Smooth muscle cell (in vitro differentiated cells): Measurements from ENCODE around the gene APPL1. TPM values are rescaled to one million over a fixed set of nuclear protein-coding genes. Genes with fewer than 3 reads are reported as not detected.

Source experiments
- DNase-seq: peaks from one replicate; lab custom pipeline; 2025; ENCODE audit not compliant: unreplicated experiment; lab: John Stamatoyannopoulos, UW
- H2AFZ ChIP-seq: fragments of 200-600 bp; sonication (generic); 2 replicates; pipeline ENCODE4 v1.6.0; 2016; ENCODE audit warnings: antibody characterized with exemption, low read depth, mild to moderate bottlenecking
- H3F3A ChIP-seq: fragments of 200-600 bp; sonication (generic); 2 replicates; pipeline ENCODE4 v1.6.0; 2017; ENCODE audit warnings: antibody characterized with exemption, low read depth
- H3K27ac ChIP-seq: fragments of 200-600 bp; sonication (generic); 2 replicates; pipeline ENCODE4 v1.5.1; 2016; ENCODE audit warnings: low read depth, mild to moderate bottlenecking
- H3K27me3 ChIP-seq: fragments of 200-600 bp; sonication (generic); 2 replicates; pipeline ENCODE4 v1.6.1; 2016; ENCODE audit warnings: low read depth, mild to moderate bottlenecking
- H3K36me3 ChIP-seq: fragments of 200-600 bp; sonication (generic); 2 replicates; pipeline ENCODE4 v1.5.1; 2016; ENCODE audit warnings: low read depth
- H3K4me1 ChIP-seq: fragments of 200-600 bp; sonication (generic); 2 replicates; pipeline ENCODE4 v1.5.1; 2016; ENCODE audit warnings: low read depth
- H3K4me2 ChIP-seq: fragments of 200-600 bp; sonication (generic); 2 replicates; pipeline ENCODE4 v1.6.0; 2016; ENCODE audit warnings: mild to moderate bottlenecking
- H3K4me3 ChIP-seq: fragments of 200-600 bp; sonication (generic); 2 replicates; pipeline ENCODE4 v1.5.1; 2016; ENCODE audit warnings: mild to moderate bottlenecking
- H3K79me2 ChIP-seq: fragments of 200-600 bp; sonication (generic); 2 replicates; pipeline ENCODE4 v1.6.0; 2016; ENCODE audit warnings: low read depth, mild to moderate bottlenecking
- H3K9ac ChIP-seq: fragments of 200-600 bp; sonication (generic); 2 replicates; pipeline ENCODE4 v1.6.0; 2016; ENCODE audit warnings: low read depth
- H3K9me3 ChIP-seq: fragments of 200-600 bp; sonication (generic); replicated peaks from 2 replicates; pipeline ENCODE4 v1.5.1; 2016; ENCODE audit warnings: low read depth
- H4K20me1 ChIP-seq: fragments of 200-600 bp; sonication (generic); 2 replicates; pipeline ENCODE4 v1.6.0; 2016; ENCODE audit warnings: low read depth
- WGBS: methylation state at CpG from one replicate; pipeline ENCODE4 v1.1.7; 2016; ENCODE audit warnings: low lambda C conversion rate; 5-methylcytosine and 5-hydroxymethylcytosine counted together
- polyA plus RNA-seq: library from polyadenylated mRNA; unstranded; fragments of >200 nt; fragmentation: Nextera tagmentation; extraction: Ambion mirVana; gene quantifications from 2 replicates; pipeline ENCODE4 v1.2.1, GENCODE V29; 2016
- total RNA-seq: library from RNA; depleted of rRNA; stranded (reverse); fragments of >200 nt; gene quantifications from 2 replicates; pipeline ENCODE4 v1.2.3, GENCODE V29; 2014
- TF ChIP-seq, protein P1 (sequence below): fragments of 200-600 bp; sonication (generic); IDR thresholded peaks from 2 replicates; pipeline ENCODE4 v1.5.1; 2017; ENCODE audit warnings: borderline replicate concordance, mild to moderate bottlenecking, antibody characterized with exemption; ENCODE audit not compliant: insufficient read depth, poor library complexity, severe bottlenecking

APPL1 gene
- total and polyA plus RNA-seq, 2 experiments from 2014 or later = 23.1 to 30.2 TPM

DNA sequence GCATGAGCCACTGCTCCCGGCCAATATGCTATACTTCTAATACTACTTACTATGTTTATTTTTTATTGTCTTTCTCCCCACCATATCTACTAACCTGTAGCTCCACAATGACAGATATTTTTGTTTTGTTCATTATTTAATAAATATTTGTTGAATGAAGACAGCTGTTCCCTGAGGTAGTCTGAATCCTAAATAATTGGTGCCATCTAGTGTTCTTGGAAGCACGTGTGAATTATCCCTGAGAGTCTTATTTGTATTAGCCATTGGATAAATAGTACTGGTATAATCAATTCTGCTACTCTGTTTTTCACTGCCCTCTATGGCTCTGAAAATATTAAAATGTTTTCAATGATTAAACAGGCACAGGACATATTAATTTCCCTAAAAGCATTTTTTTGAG is 5.6 kb upstream of the APPL1 start:
- Histone ChIP-seq H3K79me2 (no peaks in the 10 kb centered on the region), H3K4me2 (no peak overlapping the region), H3K36me3 (no peaks in the 10 kb centered on the region), H3K27me3 (no peaks in the 10 kb centered on the region), H3K9me3 (no peaks in the 10 kb centered on the region), H3K27ac (no peak overlapping the region), H4K20me1 (no peaks in the 10 kb centered on the region), H3K4me3 (no peak overlapping the region), H3K4me1 (peaks cover 15% of the 10 kb centered on the region), H3F3A (peaks cover 10% of the 10 kb centered on the region), H2AFZ (no peak overlapping the region), H3K9ac (no peak overlapping the region)
- TF ChIP-seq, protein P1, sequence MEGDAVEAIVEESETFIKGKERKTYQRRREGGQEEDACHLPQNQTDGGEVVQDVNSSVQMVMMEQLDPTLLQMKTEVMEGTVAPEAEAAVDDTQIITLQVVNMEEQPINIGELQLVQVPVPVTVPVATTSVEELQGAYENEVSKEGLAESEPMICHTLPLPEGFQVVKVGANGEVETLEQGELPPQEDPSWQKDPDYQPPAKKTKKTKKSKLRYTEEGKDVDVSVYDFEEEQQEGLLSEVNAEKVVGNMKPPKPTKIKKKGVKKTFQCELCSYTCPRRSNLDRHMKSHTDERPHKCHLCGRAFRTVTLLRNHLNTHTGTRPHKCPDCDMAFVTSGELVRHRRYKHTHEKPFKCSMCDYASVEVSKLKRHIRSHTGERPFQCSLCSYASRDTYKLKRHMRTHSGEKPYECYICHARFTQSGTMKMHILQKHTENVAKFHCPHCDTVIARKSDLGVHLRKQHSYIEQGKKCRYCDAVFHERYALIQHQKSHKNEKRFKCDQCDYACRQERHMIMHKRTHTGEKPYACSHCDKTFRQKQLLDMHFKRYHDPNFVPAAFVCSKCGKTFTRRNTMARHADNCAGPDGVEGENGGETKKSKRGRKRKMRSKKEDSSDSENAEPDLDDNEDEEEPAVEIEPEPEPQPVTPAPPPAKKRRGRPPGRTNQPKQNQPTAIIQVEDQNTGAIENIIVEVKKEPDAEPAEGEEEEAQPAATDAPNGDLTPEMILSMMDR = peak; percentile 30
- DNase-seq = no peak
- 51% methylated on average over 2 of the region's 2 CpGs for WGBS

DNA sequence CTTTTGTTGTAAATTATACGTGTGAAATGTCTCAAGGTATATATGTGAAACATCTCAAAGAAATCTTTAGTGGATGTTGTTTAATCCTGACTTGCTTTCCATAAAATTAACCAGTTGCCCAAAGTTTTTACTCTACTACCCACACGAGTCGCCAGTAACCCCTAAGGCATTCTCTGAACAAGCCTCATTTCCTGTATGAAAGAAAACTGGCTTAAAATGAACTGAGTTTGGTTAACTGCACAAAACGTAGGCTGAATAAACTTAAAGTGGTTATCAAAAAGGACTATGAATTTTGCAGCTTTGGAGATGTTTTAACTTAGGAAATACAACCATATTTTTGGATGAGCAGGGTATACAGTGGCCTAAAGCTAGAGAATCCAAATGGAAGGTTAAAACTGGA is 2.7 kb upstream of the APPL1 start:
- Histone ChIP-seq H4K20me1 (peaks cover 17% of the 10 kb centered on the region), H3K9me3 (no peaks in the 10 kb centered on the region), H3K4me3 (no peak overlapping the region), H3K27ac (peak overlapping the region; percentile 64), H3K9ac (no peak overlapping the region), H3K4me1 (peaks cover 23% of the 10 kb centered on the region), H2AFZ (no peak overlapping the region), H3K27me3 (no peaks in the 10 kb centered on the region), H3F3A (peaks cover 12% of the 10 kb centered on the region), H3K79me2 (peaks cover 2% of the 10 kb centered on the region), H3K36me3 (no peaks in the 10 kb centered on the region), H3K4me2 (peak overlapping the region; percentile 58)
- TF ChIP-seq, protein P1 = no peak
- 19% methylated on average over 4 of the region's 4 CpGs for WGBS
- no peak for DNase-seq

DNA sequence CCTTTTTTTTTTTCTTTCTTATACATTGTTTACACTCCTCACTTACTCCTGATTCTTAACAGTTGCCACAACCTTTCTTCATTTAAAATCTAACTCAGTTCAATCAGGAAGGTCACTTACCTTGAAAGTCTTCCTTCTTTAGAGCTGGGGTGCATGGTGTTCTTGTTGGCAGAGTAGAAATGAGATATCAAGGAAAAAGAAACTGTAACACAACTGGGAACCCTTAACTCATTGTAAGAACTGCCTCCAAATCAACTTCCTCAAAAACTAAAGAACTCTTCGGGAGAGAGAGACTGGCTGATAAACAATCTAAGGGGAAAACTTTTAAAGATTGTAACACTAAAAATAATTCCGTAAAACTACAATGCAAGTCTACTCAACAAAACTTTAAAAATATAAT is 1.4 kb upstream of the APPL1 start:
- Histone ChIP-seq H3K27me3 (no peaks in the 10 kb centered on the region), H3F3A (peaks cover 12% of the 10 kb centered on the region), H3K9me3 (no peaks in the 10 kb centered on the region), H3K9ac (no peak overlapping the region), H3K79me2 (peaks cover 15% of the 10 kb centered on the region), H3K27ac (peak overlapping the region; percentile 91), H3K36me3 (no peaks in the 10 kb centered on the region), H4K20me1 (peaks cover 30% of the 10 kb centered on the region), H3K4me2 (peak overlapping the region; percentile 88), H3K4me1 (peaks cover 23% of the 10 kb centered on the region), H2AFZ (no peak overlapping the region), H3K4me3 (peak overlapping the region; percentile 78)
- no peak for DNase-seq
- WGBS = 63% methylated on average over 2 of the region's 2 CpGs
- TF ChIP-seq, protein P1 = no peak
